Mucosa of rectum (tissue), 2 donors: Measurements from ENCODE around the gene ATL3.
"Not testable (repeated sequence)": the region's sequence is repeated elsewhere in the genome, so short reads cannot be mapped to it uniquely, and the experiment has no call there.

ENCODE experiments used
- H3K27ac ChIP-seq, 2 donors: one replicate each; pipeline ENCODE4 v1.7.0; 2013; ENCODE audit warnings: inconsistent platforms in 2 of 2, low read depth in 2 of 2, low read length in 2 of 2
- H3K27me3 ChIP-seq, 2 donors: one replicate each; pipeline ENCODE4 v1.7.0; 2013; ENCODE audit warnings: low read length in 2 of 2; ENCODE audit not compliant: control insufficient read depth in 2 of 2, insufficient read depth in 2 of 2
- H3K36me3 ChIP-seq, 2 donors: one replicate each; pipeline ENCODE4 v1.7.0; 2013; ENCODE audit warnings: low read length in 2 of 2; ENCODE audit not compliant: control insufficient read depth in 2 of 2, insufficient read depth in 2 of 2
- H3K4me1 ChIP-seq, 2 donors: one replicate each; pipeline ENCODE4 v1.7.0; 2013; ENCODE audit warnings: low read length in 2 of 2, mild to moderate bottlenecking in 1 of 2; ENCODE audit not compliant: control insufficient read depth in 2 of 2, insufficient read depth in 2 of 2
- H3K4me3 ChIP-seq, 2 donors: one replicate each; pipeline ENCODE4 v1.7.0; 2013; ENCODE audit warnings: low read length in 2 of 2
- H3K9ac ChIP-seq, 2 donors: one replicate each; pipeline ENCODE4 v1.7.0; 2013; ENCODE audit warnings: low read length in 2 of 2, low read depth in 1 of 2, mild to moderate bottlenecking in 1 of 2
- H3K9me3 ChIP-seq, 2 donors: one replicate each; pipeline ENCODE4 v1.7.0; 2013; ENCODE audit warnings: low read length in 2 of 2; ENCODE audit not compliant: control insufficient read depth in 2 of 2
- donor health status: healthy.
- donor health status: Normal muscosa, but diverticular disease.

Gene ATL3

DNA sequence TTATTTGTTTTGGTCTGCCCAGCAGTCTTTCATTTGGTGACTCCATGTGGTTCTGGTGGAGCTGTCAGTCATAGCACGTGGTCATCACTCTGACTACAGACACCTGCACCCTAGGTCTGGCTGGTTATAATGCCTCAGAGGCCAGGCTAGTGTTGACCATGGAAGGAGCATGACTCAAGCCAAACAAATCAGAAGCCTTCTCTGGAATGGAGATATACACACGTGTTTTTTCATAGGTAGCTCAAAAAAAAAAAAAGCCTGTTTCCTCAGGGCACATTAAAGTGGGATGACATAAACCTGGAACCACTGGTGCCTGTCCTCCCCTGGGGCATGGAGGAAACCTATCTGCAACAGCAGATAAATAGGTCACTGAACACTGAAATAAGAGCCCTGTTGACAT lies 48.9 kb downstream of the ATL3 start:
- H3K27ac ChIP-seq = no peak overlapping the region
- H3K9ac ChIP-seq = no peak overlapping the region
- H3K36me3 ChIP-seq = no peaks in the 10 kb centered on the region
- no peaks in the 10 kb centered on the region for H3K27me3 ChIP-seq
- no peak overlapping the region for H3K4me3 ChIP-seq
- no peaks in the 10 kb centered on the region for H3K9me3 ChIP-seq
- H3K4me1 ChIP-seq = no peaks in the 10 kb centered on the region

- Histone ChIP-seq H3K36me3 (no peaks in the 10 kb centered on the region), H3K4me1 (no peaks in the 10 kb centered on the region), H3K4me3 (no peak overlapping the region), H3K9me3 (no peaks in the 10 kb centered on the region), H3K27me3 (no peaks in the 10 kb centered on the region), H3K27ac (no peak overlapping the region), H3K9ac (no peak overlapping the region)
These were observed 50.1 kb downstream of the ATL3 start for GRCh38 chr11:63621071-63621470.

- Histone ChIP-seq H3K9ac (no peak overlapping the region), H3K27ac (no peak overlapping the region), H3K36me3 (no peaks in the 10 kb centered on the region), H3K4me3 (no peak overlapping the region), H3K9me3 (no peaks in the 10 kb centered on the region), H3K4me1 (no peaks in the 10 kb centered on the region), H3K27me3 (no peaks in the 10 kb centered on the region)
These were observed 51.2 kb downstream of the ATL3 start for GRCh38 chr11:63619967-63620366.

DNA sequence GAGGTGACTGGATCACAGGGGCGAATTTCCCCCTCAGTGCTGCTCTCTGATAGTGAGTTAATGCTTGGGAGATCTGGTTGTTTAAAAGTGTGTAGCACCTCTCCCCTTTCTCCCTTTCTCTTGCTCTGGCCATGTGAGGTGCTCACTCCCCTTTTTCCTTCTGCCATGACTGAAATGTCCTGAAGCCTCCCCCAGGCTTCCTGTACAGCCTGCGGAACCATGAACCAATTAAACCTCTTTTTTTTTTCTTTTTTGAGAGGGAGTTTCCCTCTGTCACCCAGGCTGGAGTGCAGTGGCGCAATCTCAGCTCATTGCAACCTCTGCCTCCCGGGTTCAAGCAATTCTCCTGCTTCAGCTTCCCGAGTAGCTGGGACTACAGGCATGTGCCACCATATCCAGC lies 53.5 kb downstream of the ATL3 start:
- not testable (repeated sequence) for H3K27me3 ChIP-seq, H3K27ac ChIP-seq, H3K4me1 ChIP-seq, H3K9ac ChIP-seq, H3K9me3 ChIP-seq, H3K4me3 ChIP-seq, H3K36me3 ChIP-seq

GRCh38 chr11:63616953-63617352 lies 54.2 kb downstream of the ATL3 start:
- Histone ChIP-seq H3K27me3 (no peaks in the 10 kb centered on the region), H3K9ac (no peak overlapping the region), H3K9me3 (no peaks in the 10 kb centered on the region), H3K4me1 (no peaks in the 10 kb centered on the region), H3K4me3 (no peak overlapping the region), H3K36me3 (no peaks in the 10 kb centered on the region), H3K27ac (no peak overlapping the region)

DNA sequence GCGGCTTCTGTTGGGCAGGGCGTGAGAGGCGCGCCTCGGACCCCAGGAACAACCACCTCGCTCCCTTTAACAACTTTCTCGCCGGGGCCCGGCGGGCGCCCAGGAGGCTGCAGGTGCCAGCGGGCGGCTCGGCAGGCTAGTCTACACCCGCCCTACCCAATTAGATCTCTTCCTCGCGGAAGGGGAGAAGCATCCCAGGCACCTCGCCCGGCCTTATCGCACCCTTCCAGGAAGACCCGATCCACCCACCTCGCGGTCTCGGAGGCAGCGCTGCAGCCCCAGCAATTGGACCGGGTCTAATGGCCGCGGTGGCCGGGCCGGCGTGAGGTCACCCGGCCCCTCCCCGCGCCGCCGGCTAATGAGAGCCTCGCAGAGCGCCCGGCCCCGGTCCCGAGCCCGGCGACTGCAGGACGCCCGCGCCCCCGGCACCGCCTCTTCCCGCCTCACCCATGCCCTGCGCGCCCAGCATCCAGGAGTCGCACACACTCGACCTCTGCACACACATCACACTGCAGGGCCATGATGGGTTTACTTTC lies 57.0 kb downstream of the ATL3 start, which contains the start of gene PLAAT3:
PLAAT3 (minus strand) TSS at position 298 of the 536 bp plus-strand sequence. CDS start 419 bp downstream, outside the sequence.
- H3K36me3 ChIP-seq = no peaks in the 10 kb centered on the region
- peak within 1 kb of the TSS; percentile 59 to 63 for H3K9ac ChIP-seq
- H3K27me3 ChIP-seq = no peaks in the 10 kb centered on the region
- peak within 1 kb of the TSS in 1 of 2 donors; percentile 63 for H3K27ac ChIP-seq
- no peaks in the 10 kb centered on the region for H3K9me3 ChIP-seq
- peaks cover 6 to 9% of the 10 kb centered on the region in 2 donors for H3K4me1 ChIP-seq
- H3K4me3 ChIP-seq = peak within 1 kb of the TSS; percentile 74 to 78

GRCh38 chr11:63613517-63614135 lies 57.5 kb downstream of the ATL3 start:
- Histone ChIP-seq H3K27me3 (no peaks in the 10 kb centered on the region), H3K9me3 (no peaks in the 10 kb centered on the region), H3K4me3 (peak overlapping the region; percentile 74 to 78), H3K27ac (peak overlapping the region in 1 of 2 donors; percentile 63), H3K4me1 (peaks cover 7 to 12% of the 10 kb centered on the region in 2 donors), H3K9ac (peak overlapping the region; percentile 59 to 63), H3K36me3 (no peaks in the 10 kb centered on the region)

DNA sequence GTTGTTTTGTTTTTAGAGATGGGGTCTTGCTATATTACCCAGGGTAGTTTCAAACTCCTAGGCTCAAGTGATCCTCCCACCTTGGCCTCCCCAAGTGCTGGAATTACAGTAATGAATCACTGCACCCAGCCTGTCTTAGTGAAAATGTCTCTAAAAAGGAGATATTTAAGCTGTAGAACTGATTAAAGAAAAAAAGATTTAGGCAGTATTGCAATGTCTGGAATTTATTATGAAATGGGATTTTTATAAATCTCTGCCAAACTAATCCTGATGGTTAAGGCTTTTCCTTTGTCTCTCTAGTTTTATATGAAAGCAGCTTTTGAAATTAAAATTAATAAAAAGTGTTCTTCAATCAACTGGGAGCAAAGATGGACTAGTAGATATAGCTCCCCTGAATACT lies 59.0 kb downstream of the ATL3 start:
- Histone ChIP-seq H3K27ac (no peak overlapping the region), H3K36me3 (no peaks in the 10 kb centered on the region), H3K27me3 (no peaks in the 10 kb centered on the region), H3K9me3 (no peaks in the 10 kb centered on the region), H3K4me3 (no peak overlapping the region), H3K9ac (no peak overlapping the region), H3K4me1 (peaks cover 7 to 12% of the 10 kb centered on the region in 2 donors)

- Histone ChIP-seq H3K27me3 (no peaks in the 10 kb centered on the region), H3K36me3 (no peaks in the 10 kb centered on the region), H3K27ac (no peak overlapping the region), H3K4me3 (no peak overlapping the region), H3K9me3 (no peaks in the 10 kb centered on the region), H3K4me1 (peaks cover 7 to 12% of the 10 kb centered on the region in 2 donors), H3K9ac (no peak overlapping the region)
These were observed 59.8 kb downstream of the ATL3 start for GRCh38 chr11:63611395-63611747.

DNA sequence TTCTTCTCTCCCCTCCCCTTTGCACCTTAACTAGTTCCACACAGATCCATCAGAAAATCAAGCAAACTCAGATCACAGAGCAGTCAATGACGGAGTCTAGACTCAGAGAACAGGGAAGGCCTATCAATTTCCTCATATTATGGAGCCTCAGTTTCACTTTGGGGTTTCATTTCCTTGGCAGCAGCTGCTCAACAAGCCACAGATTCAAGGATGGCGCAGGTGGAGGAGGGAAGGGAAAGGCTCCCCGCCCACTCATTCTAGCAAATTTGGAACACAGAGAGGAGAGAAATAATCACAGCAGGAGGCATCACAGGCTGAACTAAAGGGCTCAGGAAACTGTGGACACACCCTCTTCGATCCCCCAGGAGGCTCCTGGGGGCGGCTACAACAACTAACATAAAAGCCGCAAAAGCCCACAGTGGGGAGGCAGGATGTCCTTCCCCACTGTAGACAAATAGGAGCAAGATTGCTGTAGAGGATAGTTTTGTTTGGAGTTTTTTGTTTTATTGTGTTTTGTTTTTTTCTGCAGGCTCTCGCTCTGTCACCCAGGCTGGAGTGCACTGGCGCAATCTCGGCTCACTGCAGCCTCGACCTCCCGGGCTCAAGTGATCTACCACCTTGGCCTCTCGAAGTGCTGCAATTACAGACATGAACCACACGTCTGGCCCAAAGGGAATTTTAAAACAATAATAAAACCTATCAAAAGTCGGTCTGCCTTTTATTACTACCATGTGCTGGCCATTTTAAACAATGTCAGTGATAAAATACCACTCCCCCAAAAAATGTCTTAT lies 60.4 kb downstream of the ATL3 start:
- Histone ChIP-seq H3K36me3 (no peaks in the 10 kb centered on the region), H3K4me1 (peaks cover 7 to 12% of the 10 kb centered on the region in 2 donors), H3K27ac (no peak overlapping the region), H3K9me3 (no peaks in the 10 kb centered on the region), H3K27me3 (no peaks in the 10 kb centered on the region), H3K4me3 (no peak overlapping the region), H3K9ac (no peak overlapping the region)
